IPS DF 4.7 (cell line): ENCODE measurements around the gene ZNF469.
"Not testable (repeated sequence)": the region's sequence is repeated elsewhere in the genome, so short reads cannot be mapped to it uniquely, and the experiment has no call there.

Source experiments
- DNase-seq: peaks from one replicate; pipeline ENCODE4 v3.0.0-alpha.2; 2013; ENCODE audit warnings: low spot score; ENCODE audit errors: extremely low read depth

The ZNF469 gene

GRCh38 chr16:88408561-88409142 is 25.9 kb downstream of the ZNF469 start:
- DNase-seq, result no peak

- no peak for DNase-seq
Observed at GRCh38 chr16:88409296-88410065, 26.7 kb downstream of the ZNF469 start.

GRCh38 chr16:88410297-88410968 is 27.7 kb downstream of the ZNF469 start:
- DNase-seq, result not testable (repeated sequence)

- DNase-seq, result no peak
Observed at GRCh38 chr16:88411951-88412576, 29.3 kb downstream of the ZNF469 start.

- no peak for DNase-seq
Observed at GRCh38 chr16:88412766-88413165, 30.0 kb downstream of the ZNF469 start.

GRCh38 chr16:88413231-88413630 is 30.5 kb downstream of the ZNF469 start:
- DNase-seq, result no peak

GRCh38 chr16:88413631-88414030 is 30.9 kb downstream of the ZNF469 start:
- no peak for DNase-seq

- DNase-seq, result no peak
Observed at GRCh38 chr16:88414521-88415380, 32.0 kb downstream of the ZNF469 start.

- DNase-seq, result no peak
Observed at GRCh38 chr16:88415381-88415705, 32.6 kb downstream of the ZNF469 start.

- DNase-seq, result no peak
Observed at GRCh38 chr16:88415713-88416323, 33.1 kb downstream of the ZNF469 start.

GRCh38 chr16:88416686-88417085 is 33.9 kb downstream of the ZNF469 start:
- DNase-seq, result no peak

GRCh38 chr16:88417684-88418476 is 35.1 kb downstream of the ZNF469 start:
- no peak for DNase-seq

GRCh38 chr16:88418869-88419268 is 36.1 kb downstream of the ZNF469 start:
- no peak for DNase-seq

- DNase-seq, result no peak
Observed at GRCh38 chr16:88419790-88420189, 37.0 kb downstream of the ZNF469 start.

- DNase-seq, result no peak
Observed at GRCh38 chr16:88420496-88420895, 37.7 kb downstream of the ZNF469 start.

- DNase-seq, result no peak
Observed at GRCh38 chr16:88421301-88421700, 38.5 kb downstream of the ZNF469 start.

GRCh38 chr16:88421871-88422433 is 39.2 kb downstream of the ZNF469 start:
- DNase-seq, result no peak

- no peak for DNase-seq
Observed at GRCh38 chr16:88422733-88423447, 40.1 kb downstream of the ZNF469 start.

GRCh38 chr16:88423448-88423850 is 40.7 kb downstream of the ZNF469 start:
- no peak for DNase-seq
